Cerebellar nuclear complex (tissue), 1 donor: ENCODE results near the gene PPP2R2C.

Experiments used
- DNase-seq, 2 experiments: peaks; one replicate each; lab custom pipeline; 2025; lab: John Stamatoyannopoulos, UW

Gene PPP2R2C

DNA sequence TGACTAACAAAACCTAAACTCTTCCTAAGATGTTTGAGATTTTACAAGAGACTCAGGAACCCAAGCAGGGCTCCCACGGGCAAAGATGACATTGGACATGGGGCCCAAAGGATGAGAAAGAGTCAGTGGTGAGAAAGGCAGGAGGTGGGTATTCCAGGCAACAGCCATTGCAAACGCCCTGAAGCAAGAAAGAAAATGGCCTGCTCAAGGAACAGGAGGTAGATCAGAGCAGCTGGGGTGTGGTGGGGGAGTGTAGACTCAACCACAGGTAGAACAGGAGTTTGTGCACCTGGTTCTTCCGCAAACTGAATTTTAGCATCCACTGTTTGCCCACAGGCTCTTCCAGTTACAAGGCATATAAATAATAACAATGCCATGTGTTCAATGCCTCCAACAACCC lies 3.3 kb downstream of the PPP2R2C start:
- DNase-seq = no peak

DNA sequence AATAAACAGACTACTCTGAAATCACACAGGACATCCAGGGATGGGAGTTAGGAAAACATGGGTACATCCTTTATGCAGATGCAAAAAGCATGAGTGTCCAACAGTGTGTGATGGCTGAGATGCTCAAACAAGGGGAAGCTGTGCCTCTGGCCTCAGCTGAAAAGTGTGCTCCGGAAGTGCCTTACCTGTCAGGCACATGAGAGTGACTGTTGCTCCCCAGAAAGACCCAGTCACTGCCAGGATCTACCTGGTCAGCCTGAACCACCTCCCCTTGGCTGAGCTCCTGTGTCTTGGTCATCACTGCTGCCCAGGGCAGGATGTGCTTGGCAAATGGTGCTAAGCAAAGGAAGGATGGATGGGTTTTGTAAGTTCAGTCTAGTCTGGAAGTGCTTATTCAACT lies 4.0 kb downstream of the PPP2R2C start:
- no peak for DNase-seq

GRCh38 chr4:6467600-6467999 lies 4.8 kb downstream of the PPP2R2C start:
- DNase-seq = no peak

GRCh38 chr4:6466756-6467381 lies 5.5 kb downstream of the PPP2R2C start:
- DNase-seq = no peak

DNA sequence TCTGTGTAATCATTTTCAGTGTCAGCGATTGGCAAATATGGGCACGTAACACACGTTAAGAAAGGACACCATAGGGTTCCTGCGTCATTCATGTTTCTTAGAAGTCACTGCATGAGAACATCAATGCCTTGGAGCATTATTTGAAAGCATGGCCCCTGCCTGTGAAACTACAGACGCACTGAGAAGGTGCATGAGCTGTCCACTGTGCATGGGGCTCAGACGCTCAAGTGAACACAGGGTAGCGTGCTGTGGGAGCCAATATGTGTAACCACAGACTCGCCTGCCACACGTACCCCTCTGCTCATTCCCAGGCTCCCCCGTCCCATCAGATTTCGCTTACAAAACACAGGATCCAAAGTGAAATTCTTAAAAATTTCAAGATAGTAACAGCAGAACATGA lies 6.5 kb downstream of the PPP2R2C start:
- no peak for DNase-seq

GRCh38 chr4:6464842-6465588 lies 7.4 kb downstream of the PPP2R2C start:
- DNase-seq = no peak

DNA sequence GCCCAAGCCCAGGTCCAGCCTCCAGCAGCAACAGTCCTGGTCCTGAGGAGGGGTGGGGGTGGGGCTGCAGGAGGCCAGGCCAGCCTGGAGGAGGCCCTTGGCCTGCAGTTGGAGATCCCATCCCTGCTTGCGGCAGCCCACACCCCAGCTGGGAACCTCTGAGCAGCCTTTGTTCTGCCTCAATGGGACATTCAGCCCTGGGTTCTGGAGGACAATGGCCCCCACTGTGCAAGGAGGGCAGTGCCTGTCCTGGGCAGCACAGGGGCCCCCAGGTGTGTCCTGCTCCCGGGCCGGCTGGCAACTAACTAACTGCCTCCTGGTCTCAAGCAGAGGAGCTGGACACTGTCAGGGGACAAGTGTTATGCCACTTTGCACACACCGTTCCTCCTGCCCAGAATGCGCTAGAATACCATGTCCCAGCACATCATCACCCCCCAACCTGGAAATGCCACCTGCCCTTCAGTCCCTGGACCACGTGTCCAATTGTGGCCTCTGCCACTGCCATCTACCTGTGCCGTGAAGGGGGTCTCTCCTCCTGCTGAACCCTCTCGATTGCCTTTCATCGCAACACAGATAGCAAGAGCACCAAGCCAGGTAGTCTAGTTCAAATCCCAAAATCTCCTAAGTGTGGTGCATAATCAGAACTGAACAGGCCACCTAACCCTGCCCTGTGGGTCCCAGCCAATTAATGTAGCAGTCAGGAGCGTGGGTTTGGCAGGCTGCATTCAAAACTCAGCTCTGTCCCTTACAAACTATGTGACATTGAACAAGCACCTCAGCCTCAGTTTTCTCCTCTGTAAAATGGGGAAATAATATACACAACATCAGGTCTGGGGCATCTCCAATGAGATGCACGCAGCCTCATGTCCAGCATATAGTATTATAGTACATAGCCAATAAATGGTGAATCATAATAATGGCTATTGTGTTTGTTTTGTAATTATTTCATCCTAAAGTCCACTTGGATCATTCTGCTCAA lies 8.8 kb downstream of the PPP2R2C start:
- DNase-seq = no peak

DNA sequence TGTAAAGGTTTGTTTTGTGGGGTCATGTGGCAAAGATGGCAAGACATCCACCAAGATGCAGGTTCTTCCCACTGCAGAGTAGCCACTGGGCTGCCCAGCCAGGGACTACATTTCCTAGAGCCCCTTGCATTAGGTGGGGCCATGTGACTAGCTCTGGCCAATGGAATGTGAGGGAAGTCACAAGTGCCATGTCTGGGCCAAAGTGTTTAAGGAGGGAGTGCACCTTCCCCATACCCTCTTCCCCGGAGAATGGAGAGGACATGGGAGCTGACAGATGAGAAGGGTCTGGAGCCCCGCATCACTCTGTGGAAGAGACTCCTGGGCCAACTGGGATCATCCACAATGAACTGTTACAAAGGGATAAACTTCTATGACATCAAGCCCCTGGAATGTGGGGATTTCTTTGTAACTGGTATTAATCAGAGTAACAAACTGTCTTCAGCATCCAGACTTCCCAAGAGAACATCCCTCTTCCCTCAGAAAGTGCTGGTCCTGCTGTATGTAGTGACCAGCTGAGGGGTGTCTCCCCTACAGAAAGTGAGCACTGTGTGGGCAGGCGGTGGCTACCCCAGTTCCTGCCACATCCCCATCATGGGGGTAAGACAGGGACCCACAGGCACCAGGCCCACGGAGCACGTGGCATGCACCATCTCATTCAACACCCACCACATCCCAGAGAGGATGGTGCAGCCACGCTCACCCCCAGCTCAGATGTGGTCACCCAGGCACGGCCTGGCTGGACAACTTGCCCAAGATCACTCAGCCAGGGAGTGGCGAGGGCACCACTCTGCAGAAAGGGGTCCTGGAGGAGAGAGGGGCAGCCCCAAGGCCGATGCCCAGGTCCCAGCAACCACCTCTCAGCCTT lies 10.9 kb downstream of the PPP2R2C start:
- no peak for DNase-seq

- no peak for DNase-seq
Observed at GRCh38 chr4:6460876-6461275, 11.5 kb downstream of the PPP2R2C start.

GRCh38 chr4:6458528-6458927 lies 13.9 kb downstream of the PPP2R2C start:
- DNase-seq = no peak

- no peak for DNase-seq
Observed at GRCh38 chr4:6456450-6456849, 16.0 kb downstream of the PPP2R2C start.

DNA sequence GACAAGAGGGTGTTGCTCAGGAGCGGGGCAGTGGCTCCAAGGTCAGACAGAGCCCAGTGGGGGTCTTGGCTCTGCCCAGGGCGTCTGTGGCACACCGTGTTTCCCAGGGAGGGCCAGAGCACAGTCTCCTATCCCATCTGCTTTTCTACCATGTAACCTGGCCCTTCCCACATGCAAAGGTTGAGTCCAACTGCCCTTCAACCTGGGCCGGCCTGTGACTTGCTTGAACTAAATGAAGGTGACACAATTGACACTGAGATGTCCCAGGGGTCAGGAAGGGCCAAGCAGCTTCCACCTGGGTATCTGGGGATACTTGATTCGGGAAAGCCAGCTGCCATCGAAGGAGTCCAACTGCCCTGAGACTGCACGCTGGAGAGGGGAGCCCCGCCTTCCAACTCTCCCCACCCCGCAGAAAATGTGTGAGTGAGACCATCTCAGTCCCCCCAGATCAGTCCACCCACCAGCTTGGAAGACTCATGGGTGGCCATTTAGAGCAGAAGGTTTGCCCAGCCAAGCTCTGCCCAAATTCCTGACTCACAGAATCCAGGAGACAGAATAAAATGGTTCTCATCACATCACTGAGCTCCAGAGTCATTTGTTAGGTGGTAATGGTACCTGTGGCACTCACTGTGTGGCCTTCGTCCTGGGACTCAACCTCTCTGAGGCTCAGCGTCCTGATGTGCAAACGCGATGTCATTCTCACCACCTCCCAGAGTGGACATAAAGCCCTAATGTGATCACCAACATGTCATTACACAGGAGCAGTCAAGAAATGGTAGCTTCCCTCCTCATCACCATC lies 18.1 kb downstream of the PPP2R2C start:
- DNase-seq = no peak

DNA sequence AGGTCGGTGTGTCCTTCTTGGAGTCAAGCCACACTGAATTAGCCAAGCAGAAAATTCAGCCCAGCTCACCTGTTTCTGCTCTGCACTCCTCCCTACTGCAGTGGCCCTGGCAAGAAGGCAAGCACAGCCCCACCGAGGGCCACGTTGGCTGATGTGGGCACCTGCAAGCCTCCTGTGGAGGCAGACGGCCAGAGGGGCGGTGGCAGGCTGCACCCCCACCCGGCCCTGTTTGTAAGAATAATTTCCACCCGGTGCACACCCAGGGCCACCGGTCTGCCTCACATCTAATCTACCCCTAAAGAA lies 18.8 kb downstream of the PPP2R2C start:
- no peak for DNase-seq

GRCh38 chr4:6452897-6453687 lies 19.3 kb downstream of the PPP2R2C start:
- no peak for DNase-seq

DNA sequence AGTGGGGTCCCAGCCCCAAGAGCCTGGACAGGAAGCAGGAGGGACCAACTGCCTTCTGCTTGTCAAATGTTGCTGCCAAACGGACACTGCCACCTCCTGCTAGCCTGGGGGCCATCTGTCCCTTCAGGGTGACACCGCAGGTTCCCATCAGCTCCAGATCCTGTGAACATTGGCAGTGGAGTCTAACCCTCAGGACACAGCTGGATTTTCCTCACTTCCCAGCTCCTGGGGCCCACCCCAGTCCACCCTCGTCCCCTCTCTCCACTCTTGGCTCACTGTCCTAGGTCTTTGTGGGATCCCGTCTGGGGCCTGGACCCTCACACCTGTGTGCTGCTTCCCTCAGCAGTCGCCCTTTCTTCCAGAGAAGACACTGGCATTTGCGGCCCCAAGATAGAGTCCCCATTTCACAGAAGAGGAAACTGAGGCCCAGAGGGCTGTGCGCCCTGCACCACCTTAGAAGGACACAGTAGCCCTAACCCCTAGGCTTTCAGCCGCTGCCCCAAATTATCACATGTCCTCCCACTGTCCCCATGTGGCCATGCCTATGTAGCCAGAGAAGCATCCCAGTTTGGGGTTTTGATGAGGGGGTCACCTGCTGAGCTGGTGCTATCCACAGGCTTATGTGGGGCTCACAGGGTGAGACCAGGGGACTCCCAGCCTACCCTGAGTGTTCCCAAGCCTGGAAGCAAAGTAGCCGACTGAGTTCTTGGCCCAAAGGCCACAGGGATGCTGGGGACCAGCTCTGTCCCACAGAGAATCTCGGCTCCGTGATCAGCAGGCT lies 20.1 kb downstream of the PPP2R2C start:
- DNase-seq = no peak

DNA sequence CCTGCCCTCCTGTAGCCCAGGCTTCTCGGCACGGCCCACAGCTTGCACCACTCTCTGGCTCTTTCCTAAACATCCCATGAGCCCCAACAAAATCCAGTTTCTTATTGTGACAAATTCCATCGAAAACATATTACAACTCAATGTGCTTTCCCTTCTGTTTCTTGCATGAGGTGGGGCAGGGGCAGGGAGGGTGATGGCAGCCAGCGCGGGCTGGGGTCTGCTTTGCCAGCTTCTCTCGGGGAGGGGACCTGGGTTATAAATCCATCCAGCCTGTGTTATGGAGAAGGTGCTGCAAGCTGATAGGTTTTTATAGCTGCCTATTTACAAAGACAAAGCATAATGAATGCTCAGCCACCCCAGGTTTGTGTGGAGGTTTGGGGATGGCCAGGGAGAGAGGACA lies 21.1 kb downstream of the PPP2R2C start:
- DNase-seq = no peak

- no peak for DNase-seq
Observed at GRCh38 chr4:6450709-6451108, 21.7 kb downstream of the PPP2R2C start.

- DNase-seq = peak in 1 of 2 experiments; percentile 5
Observed at GRCh38 chr4:6449746-6450369, 22.6 kb downstream of the PPP2R2C start.

GRCh38 chr4:6449335-6449734 lies 23.1 kb downstream of the PPP2R2C start:
- DNase-seq = no peak
